Stimulated activated CD4-positive, alpha-beta T cell treated with anti-CD3 and anti-CD28 coated beads, TNF-alpha, amount 100 ng/mL, for 48 hours (primary cell): ENCODE results near the gene PROCA1.
A peak's percentile ranks its signal among the peaks of the same experiment; 100 is the strongest.
"Not testable (repeated sequence)": the region's sequence is repeated elsewhere in the genome, so short reads cannot be mapped to it uniquely, and the experiment has no call there.

Experiments used
- DNase-seq, 3 donors: peaks; one replicate each; pipeline ENCODE4 v3.0.0-alpha.2; 2020; ENCODE audit warnings: low read depth in 3 of 3

The PROCA1 gene

GRCh38 chr17:28744104-28744971 is 32.6 kb upstream of the PROCA1 start:
- no peak for DNase-seq

- DNase-seq, result peak; percentile 51 to 80 (median 56)
Observed at GRCh38 chr17:28743243-28744103, 31.8 kb upstream of the PROCA1 start, which contains the start of gene TRAF4. TSS of gene TRAF4 (plus strand) at chr17:28744011. CDS start at chr17:28744113, 102 bp downstream.

GRCh38 chr17:28741358-28742349 is 30.0 kb upstream of the PROCA1 start:
- DNase-seq, result no peak

DNA sequence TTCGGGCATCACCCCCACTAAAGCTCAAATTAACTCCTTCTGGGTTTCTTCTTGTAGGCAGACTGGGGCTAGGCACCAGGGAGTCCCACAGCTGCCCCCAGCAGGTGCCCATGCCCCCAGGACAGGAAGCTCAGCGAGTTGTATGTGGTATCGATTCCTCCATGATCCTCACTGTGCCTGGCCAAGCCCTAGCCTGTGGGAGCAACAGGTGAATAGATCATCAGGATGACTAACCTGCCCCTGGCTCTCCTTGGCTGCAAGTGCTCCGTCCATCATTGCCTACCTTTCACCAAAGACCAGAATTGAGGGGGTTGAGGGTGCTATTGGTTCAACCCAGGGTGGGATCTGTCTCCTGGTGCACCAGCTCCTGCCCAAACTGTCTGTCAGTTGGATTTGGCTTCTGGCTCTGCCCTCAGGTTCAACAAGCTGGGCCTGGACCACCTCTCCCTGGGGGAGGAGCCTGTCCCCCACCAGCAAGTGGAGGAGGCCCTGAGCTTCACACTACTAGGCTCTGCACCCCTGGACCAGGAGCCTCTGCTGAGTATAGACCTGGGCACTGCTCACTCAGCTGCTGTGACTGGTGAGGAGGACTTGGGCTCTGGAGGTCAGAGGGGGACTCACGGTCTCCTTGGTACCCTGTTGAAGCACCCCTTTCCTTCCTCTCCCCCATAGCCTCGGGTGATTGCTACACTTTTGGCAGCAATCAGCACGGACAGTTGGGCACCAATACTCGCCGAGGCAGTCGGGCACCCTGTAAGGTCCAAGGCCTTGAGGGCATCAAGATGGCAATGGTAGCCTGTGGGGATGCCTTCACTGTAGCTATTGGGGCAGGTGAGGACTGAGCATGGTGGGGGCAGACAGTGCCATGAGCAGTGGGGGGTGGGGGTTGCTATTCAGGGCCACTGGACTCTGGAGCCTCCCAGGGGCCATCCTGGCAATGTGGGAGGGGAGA is 29.0 kb upstream of the PROCA1 start:
- DNase-seq, result no peak

- DNase-seq, result no peak
Observed at GRCh38 chr17:28738680-28739384, 27.1 kb upstream of the PROCA1 start.

DNA sequence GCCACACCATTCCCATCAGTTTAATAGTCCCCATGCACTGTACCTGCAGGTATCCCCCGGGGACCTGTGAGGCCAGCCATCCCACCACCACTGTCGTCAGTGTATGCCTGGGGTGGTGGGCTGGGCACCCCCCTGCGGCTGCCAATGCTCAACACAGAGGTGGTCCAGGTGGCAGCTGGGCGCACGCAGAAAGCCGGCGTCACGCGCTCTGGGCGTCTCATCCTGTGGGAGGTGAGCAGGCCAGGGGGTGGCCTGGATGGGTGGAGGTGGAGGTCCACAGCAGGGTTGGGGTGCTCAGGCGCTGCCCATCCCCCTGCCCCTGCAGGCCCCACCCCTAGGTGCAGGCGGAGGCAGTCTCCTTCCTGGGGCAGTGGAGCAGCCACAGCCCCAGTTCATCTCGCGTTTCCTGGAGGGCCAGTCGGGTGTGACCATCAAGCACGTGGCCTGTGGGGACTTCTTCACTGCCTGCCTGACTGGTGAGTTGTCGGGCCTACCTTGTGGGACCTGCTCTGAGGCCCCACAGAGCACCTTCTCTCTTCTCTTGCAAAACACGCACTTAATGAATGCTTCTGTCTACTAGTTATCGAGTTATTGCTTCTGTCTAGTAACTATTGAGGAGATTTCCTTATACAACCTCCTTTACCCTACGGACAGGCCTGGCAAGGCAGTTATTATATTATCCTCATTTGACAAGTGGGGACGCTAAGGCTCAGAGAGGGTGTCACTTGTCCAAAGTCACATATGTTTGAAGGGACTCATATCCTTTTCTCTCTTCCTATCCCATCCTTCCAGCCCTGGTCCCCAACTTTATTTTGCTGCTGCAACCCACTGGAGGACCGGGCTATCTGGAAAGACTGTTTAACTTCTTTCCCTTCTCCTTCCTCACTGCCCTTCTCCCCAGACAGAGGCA is 26.3 kb upstream of the PROCA1 start:
- no peak for DNase-seq

DNA sequence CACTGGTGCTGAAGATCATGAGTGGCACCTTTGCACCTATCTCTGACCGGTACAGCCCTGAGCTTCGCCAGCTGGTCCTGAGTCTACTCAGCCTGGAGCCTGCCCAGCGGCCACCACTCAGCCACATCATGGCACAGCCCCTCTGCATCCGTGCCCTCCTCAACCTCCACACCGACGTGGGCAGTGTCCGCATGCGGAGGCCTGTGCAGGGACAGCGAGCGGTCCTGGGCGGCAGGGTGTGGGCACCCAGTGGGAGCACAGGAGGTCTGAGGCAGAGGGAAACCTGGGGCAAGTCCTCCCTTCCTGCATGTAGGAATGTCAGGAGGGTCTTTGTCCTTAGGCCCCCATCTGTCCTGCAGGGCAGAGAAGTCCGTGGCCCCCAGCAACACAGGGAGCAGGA is 25.6 kb upstream of the PROCA1 start:
- DNase-seq, result no peak

- not testable (repeated sequence) for DNase-seq
Observed at GRCh38 chr17:28735913-28736769, 24.5 kb upstream of the PROCA1 start.

DNA sequence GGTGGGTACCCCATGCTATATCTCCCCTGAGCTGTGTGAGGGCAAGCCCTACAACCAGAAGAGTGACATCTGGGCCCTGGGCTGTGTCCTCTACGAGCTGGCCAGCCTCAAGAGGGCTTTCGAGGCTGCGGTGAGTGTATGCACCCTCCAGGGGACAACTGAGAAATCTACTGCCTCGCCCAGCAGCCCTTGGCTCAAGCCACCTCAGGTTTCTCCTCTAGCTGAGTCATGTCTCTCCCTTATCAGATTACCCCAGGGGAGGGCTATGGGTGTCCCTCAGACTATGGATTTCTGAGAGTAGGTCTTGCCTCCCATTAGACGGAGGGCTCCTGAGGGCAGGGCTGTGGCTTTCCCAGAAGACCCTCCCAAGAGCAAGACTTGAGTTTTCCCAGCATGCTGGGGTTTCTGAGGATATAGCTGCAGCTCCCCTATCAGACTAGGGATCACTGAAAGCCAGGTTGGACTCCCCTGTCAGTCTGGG is 23.6 kb upstream of the PROCA1 start:
- DNase-seq, result no peak

- DNase-seq, result no peak
Observed at GRCh38 chr17:28734712-28735241, 23.1 kb upstream of the PROCA1 start.

DNA sequence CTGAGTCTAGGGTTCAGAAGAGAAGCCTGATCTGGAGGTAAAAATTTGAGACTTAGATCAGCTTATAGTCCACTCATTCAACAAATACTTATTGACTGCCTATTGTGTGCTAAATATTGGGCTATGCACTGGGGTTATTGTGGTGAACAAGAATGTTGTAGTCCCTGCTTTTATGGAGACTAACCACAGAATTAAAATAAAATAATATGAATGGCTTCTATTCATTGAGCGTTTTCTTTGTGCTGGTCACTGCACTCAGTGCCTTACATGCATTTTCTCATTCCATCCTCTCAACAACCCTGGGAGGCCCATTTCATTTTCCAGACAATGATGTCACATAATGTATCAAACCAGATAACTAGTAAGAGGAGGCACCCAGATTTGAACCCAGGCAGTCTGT is 21.7 kb upstream of the PROCA1 start:
- DNase-seq, result no peak

- DNase-seq, result no peak
Observed at GRCh38 chr17:28729950-28730330, 18.3 kb upstream of the PROCA1 start.

DNA sequence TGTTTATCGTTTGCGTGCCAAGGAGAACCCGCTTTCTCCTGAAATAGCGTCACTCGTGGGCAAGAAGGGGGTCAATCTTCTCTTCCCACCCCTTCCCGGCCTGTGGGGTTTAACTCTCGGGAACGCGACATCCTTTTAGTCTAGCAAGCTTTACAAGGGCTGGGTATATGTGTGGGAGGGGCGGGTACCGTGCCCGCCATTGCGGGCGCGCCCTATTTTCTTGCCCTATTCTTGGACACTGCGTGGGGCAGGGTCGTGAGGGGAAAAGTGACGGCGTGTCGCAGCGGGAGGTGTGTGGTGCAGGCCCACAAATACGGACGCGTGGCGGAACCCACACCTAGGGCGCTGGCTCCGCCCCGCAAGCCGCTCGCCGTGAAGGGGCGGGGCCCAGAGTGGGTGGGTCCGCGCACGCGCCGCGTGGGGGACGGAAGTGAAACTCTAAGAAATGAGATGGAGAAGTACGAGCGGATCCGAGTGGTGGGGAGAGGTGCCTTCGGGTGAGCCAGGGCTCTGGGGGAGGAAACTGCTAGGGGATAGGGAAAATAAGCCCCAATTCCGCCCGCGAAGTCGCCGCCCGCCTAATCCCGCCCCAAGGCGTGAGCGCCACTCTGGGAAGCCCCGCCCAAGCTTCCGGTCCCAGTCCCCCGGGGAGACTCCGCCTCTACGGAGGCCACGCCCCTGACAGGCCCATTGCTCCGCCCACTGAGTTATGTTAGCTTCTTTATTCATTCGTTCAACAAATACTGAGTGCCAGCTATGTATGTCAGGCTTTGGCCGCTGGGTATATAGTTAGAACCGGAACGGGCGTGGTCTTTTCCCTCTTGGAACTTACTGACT is 16.9 kb upstream of the PROCA1 start, which contains the start of gene NEK8:
Gene NEK8, plus strand, starts transcription at position 425 of the 837 bp plus-strand sequence. Its CDS starts 26 bp downstream, at position 451.
- DNase-seq, result peak; percentile 95 to 98 (median 97)

- DNase-seq, result peak; percentile 89 to 95 (median 92)
Observed at GRCh38 chr17:28726627-28727491, 15.2 kb upstream of the PROCA1 start.

GRCh38 chr17:28726226-28726626 is 14.5 kb upstream of the PROCA1 start, which contains the start of gene TLCD1:
TSS of gene TLCD1 (minus strand) at chr17:28726233. CDS start at chr17:28726097, 136 bp downstream.
- DNase-seq, result peak; percentile 55 to 73 (median 65)
